ENCODE data around the gene SLC2A5. TPM values are rescaled to one million over a fixed set of nuclear protein-coding genes. Genes with fewer than 3 reads are reported as not detected.
A peak's percentile ranks its signal among the peaks of the same experiment; 100 is the strongest.

The SLC2A5 gene
- total and polyA plus RNA-seq, 2 donors (not counting 3 experiments of a cell fraction or from before 2014, with no cell fraction given) = not detected

DNA sequence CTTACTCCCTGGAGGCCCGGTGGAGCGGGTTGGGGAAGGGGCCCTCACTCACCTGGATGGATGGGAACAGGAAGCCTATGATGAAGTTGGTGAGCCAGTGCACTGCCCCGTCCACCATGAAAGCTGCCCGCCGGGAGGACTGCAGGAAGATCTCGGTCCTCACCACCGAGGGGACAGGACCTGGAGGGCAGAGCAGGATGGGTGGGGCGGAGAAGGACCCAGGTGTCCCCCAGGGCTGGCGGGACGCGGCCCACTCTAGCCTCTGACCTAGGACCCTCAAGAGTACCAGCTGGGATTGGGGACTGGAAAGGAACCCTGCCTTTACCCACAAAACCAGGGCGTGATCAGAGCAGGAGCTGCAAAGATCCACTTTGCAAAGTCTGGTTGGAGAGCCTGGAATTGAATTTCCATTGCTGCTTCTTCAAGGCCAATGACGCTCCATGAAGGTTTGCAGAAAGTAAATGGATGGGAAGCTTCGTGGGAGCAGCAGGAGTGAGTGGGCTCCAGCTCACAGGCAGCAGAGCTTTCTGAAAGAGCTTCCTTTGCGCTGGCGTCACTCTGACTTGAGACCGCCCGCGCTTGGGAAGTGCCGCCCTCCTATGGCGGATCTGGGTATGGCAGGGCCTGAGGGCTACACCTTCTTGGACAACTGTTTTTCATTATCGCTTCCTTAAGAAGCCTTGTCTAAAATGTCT is 64.6 kb downstream of the SLC2A5 start:
- Histone ChIP-seq H3K9me1 (replicated peaks; ENCODE audit: control insufficient read depth, extremely low read depth, insufficient read depth, low read length) (no peaks in the 10 kb centered on the region), H4K20me1 (replicated peaks; ENCODE audit: control insufficient read depth, extremely low read depth, insufficient read depth, low read length) (no peaks in the 10 kb centered on the region), H3K4me2 (ENCODE audit: insufficient read depth, low read length) (no peak overlapping the region), H3K36me3 (ENCODE audit: control insufficient read depth in 2 of 2, extremely low read depth in 1 of 2, insufficient read depth in 2 of 2, low read length in 2 of 2) (no peaks in the 10 kb centered on the region), H3K79me2 (ENCODE audit: control insufficient read depth, insufficient read depth, low read length) (no peaks in the 10 kb centered on the region), H3K4me1 (ENCODE audit: control insufficient read depth, extremely low read depth, insufficient read depth, low read length) (no peaks in the 10 kb centered on the region), H3K9ac (replicated peaks; ENCODE audit: extremely low read depth, insufficient read depth, low read length) (no peak overlapping the region), H3K9me3 (replicated peaks; ENCODE audit: control insufficient read depth, insufficient read depth, low read length) (no peaks in the 10 kb centered on the region), H3K4me3 (replicated peaks in 1 of 3; ENCODE audit: insufficient read depth in 1 of 3, low read depth in 1 of 3, low read length in 3 of 3) (no peak overlapping the region), H3K27ac (ENCODE audit: insufficient read depth, low read depth, low read length) (no peak overlapping the region), H3K27me3 (ENCODE audit: control insufficient read depth in 2 of 2, insufficient read depth in 2 of 2, low read length in 2 of 2) (peaks cover 0 to 4% of the 10 kb centered on the region in 2 experiments), H2AFZ (ENCODE audit: low read depth, low read length) (peak overlapping the region; percentile 34)
- CTCF ChIA-PET = interaction anchor here (0.6 to 3.7 kb wide), 86 partner anchors 9 to 569 kb away, joined by 3 to 371 read pairs (median 7); partner anchors contain the start of genes ENO1, H6PD and SLC2A7
- POLR2A ChIA-PET = interaction anchor here (0.6 to 1.1 kb wide), 2 partner anchors 54 to 63 kb away, joined by 3 to 4 read pairs; no protein-coding TSS in a partner anchor
- BruUV-seq (replicated peaks) = no TSS peak
- DNase-seq (ENCODE audit: low read depth, low spot score) = peak; percentile 85
- intact Hi-C loops (cut with micrococcal nuclease) = loop anchor here (1.0 to 10.0 kb wide), 6 partner anchors 16 to 190 kb away; no protein-coding TSS in a partner anchor
- peak; percentile 89 for FAIRE-seq
- dilution Hi-C loops (cut with MboI; ENCODE audit: extremely low pct_ligation_motif_present, low sequenced_read_pairs) = no loop called here
- TF ChIP-seq POLR2AphosphoS5 (IDR thresholded peaks at IDR 0.05; ENCODE audit: insufficient read depth, low read depth, low read length) = no peak
- TF ChIP-seq, protein P1, sequence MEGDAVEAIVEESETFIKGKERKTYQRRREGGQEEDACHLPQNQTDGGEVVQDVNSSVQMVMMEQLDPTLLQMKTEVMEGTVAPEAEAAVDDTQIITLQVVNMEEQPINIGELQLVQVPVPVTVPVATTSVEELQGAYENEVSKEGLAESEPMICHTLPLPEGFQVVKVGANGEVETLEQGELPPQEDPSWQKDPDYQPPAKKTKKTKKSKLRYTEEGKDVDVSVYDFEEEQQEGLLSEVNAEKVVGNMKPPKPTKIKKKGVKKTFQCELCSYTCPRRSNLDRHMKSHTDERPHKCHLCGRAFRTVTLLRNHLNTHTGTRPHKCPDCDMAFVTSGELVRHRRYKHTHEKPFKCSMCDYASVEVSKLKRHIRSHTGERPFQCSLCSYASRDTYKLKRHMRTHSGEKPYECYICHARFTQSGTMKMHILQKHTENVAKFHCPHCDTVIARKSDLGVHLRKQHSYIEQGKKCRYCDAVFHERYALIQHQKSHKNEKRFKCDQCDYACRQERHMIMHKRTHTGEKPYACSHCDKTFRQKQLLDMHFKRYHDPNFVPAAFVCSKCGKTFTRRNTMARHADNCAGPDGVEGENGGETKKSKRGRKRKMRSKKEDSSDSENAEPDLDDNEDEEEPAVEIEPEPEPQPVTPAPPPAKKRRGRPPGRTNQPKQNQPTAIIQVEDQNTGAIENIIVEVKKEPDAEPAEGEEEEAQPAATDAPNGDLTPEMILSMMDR (IDR thresholded peaks at IDR 0.05; ENCODE audit: extremely low read depth in 1 of 2, insufficient read depth in 1 of 2, low read depth in 1 of 2, low read length in 2 of 2) = peak; percentile 91 to 96

Data from endothelial cell of umbilical vein (primary cell).